ENCODE data around the gene EXT2. TPM values are rescaled to one million over a fixed set of nuclear protein-coding genes. Genes with fewer than 3 reads are reported as not detected.

EXT2 gene
- total and polyA plus RNA-seq, 11 donors = 12.6 to 41.9 (median 31.9) TPM

DNA sequence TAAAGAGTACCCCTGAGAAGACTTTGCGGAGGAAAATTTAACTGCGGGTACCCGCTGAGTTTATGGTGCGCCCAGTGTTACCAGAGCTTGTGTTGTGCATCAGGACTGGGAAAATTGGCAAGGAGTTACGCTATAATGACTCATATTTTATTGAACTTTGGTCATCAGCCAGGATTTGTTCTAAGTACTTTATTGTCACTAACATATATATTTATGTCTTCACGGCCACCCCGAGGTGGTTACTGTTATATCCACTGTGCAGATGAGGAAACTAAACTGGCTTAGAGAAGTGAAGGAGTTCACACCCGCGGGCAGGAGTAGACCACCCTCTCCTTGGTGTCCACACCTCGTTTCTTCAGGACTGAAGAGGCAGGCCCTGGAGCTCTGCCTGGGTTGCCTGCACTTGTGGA, 28.7 kb upstream of the EXT2 start:
- WGBS, 4 donors = 20 to 58% (median 50%) methylated on average over 10 of the region's 10 CpGs
- Histone ChIP-seq H3K27ac (peak overlapping the region; percentile 53 to 94 (median 90)), H3K27me3 (no peaks in the 10 kb centered on the region), H3K4me3 (peak overlapping the region; percentile 22 to 92 (median 72)), H3K4me1 (peaks cover 0 to 18% (median 10%) of the 10 kb centered on the region in 12 donors), H3K9me3 (no peaks in the 10 kb centered on the region), H3K36me3 (peaks cover 0 to 22% (median 7%) of the 10 kb centered on the region in 9 donors)
- peak in 1 of 5 donors; percentile 30 for DNase-seq
- TF ChIP-seq POLR2A (IDR thresholded peaks at IDR 0.05) = no peak
- intact Hi-C loops (cut with DNase I) = no loop called here
- peak in 2 of 4 donors; percentile 6 to 38 for ATAC-seq

DNA sequence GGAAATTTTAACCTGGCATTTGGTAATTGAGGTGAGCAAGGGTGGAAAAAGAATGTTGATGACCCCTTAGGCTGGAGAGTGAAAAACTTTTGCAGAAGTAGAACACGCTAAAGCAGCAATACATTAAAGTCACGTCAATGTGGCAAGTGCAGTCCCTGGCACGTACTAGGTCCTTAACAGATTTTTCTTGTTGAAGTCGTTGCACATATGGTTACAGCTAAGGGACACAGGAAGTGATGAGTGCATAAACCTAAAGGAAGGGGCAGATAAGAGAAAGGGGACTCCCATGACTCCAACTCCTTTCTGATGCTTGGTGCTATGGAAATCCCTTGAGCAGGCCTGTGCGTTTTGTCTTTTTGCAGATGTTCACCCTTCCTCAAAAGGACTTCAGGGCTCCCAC, 28.2 kb upstream of the EXT2 start:
- peaks cover 0 to 27% (median 10%) of the 10 kb centered on the region in 9 donors for H3K36me3 ChIP-seq
- WGBS, 4 donors = 61 to 73% (median 68%) methylated on average over 5 of the region's 5 CpGs
- no peaks in the 10 kb centered on the region for H3K27me3 ChIP-seq
- ATAC-seq (no peak), DNase-seq (no peak)
- TF ChIP-seq, protein P1, sequence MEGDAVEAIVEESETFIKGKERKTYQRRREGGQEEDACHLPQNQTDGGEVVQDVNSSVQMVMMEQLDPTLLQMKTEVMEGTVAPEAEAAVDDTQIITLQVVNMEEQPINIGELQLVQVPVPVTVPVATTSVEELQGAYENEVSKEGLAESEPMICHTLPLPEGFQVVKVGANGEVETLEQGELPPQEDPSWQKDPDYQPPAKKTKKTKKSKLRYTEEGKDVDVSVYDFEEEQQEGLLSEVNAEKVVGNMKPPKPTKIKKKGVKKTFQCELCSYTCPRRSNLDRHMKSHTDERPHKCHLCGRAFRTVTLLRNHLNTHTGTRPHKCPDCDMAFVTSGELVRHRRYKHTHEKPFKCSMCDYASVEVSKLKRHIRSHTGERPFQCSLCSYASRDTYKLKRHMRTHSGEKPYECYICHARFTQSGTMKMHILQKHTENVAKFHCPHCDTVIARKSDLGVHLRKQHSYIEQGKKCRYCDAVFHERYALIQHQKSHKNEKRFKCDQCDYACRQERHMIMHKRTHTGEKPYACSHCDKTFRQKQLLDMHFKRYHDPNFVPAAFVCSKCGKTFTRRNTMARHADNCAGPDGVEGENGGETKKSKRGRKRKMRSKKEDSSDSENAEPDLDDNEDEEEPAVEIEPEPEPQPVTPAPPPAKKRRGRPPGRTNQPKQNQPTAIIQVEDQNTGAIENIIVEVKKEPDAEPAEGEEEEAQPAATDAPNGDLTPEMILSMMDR (IDR thresholded peaks at IDR 0.05) = no peak
- TF ChIP-seq POLR2A (IDR thresholded peaks at IDR 0.05) = no peak
- H3K4me3 ChIP-seq = peak overlapping the region in 7 of 12 donors; percentile 60 to 77 (median 73)
- H3K4me1 ChIP-seq = peaks cover 0 to 18% (median 10%) of the 10 kb centered on the region in 12 donors
- peak overlapping the region in 2 of 12 donors; percentile 91 to 94 for H3K27ac ChIP-seq
- intact Hi-C loops (cut with DNase I) = no loop called here
- no peaks in the 10 kb centered on the region for H3K9me3 ChIP-seq

DNA sequence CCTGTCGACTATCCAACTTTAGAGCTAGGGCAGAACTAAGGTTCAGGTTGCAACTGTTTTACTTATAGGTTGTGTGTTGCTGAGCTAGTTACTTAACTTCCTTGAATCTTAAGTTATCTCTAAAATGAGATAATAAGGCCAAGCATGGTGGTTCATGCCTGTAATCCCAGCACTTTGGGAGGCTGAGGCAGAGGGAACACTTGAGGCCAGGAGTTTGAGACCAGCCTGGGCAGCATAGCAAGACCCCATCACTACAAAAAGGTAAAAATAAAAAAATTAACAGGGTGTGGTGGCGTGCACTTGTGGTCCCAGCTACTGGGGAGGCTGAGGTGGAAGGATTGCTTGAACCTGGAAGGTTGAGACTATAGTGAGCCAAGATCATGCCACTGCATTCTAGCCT, 27.3 kb upstream of the EXT2 start:
- intact Hi-C loops (cut with DNase I) = no loop called here

DNA sequence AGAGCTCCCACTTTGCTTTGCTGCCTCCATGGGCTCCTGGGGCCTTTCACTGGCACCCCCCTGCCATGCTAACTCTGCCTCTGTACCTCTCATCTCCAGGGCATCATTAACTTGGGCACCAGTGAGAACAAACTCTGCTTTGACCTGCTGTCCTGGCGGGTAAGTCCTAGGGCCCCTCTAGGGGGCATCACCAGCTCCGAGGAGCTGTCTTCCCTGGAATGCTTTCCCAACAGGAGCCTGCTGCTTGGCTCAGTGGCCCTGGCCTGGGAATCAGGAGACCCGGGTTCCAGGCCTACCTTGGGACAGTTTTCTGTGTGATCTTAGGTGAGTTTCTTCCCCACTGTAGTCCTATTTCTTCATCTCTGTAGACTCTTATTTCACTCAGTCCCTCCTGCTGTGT, 24.3 kb upstream of the EXT2 start:
- 87 to 91% (median 89%) methylated on average over 3 of the region's 3 CpGs for WGBS, 4 donors
- Histone ChIP-seq H3K4me3 (no peak overlapping the region), H3K36me3 (peaks cover 0 to 60% (median 33%) of the 10 kb centered on the region in 9 donors), H3K9me3 (no peaks in the 10 kb centered on the region), H3K27ac (no peak overlapping the region), H3K27me3 (no peaks in the 10 kb centered on the region), H3K4me1 (peaks cover 0 to 15% (median 9%) of the 10 kb centered on the region in 12 donors)
- DNase-seq (no peak), ATAC-seq (no peak)
- TF ChIP-seq POLR2A (IDR thresholded peaks at IDR 0.05) = no peak
- intact Hi-C loops (cut with DNase I) = no loop called here

More for the DNA sequence above, 27.3 kb upstream of the EXT2 start:
- Histone ChIP-seq H3K27me3 (no peaks in the 10 kb centered on the region), H3K36me3 (peaks cover 0 to 37% (median 12%) of the 10 kb centered on the region in 9 donors), H3K4me3 (no peak overlapping the region), H3K27ac (no peak overlapping the region), H3K9me3 (no peaks in the 10 kb centered on the region), H3K4me1 (peaks cover 0 to 18% (median 10%) of the 10 kb centered on the region in 12 donors)
- DNase-seq = no peak
- no peak for ATAC-seq
- TF ChIP-seq, protein P1 (IDR thresholded peaks at IDR 0.05) = no peak
- no peak for TF ChIP-seq POLR2A (IDR thresholded peaks at IDR 0.05)
- 98 to 100% (median 99%) methylated on average over 2 of the region's 2 CpGs for WGBS, 4 donors

DNA sequence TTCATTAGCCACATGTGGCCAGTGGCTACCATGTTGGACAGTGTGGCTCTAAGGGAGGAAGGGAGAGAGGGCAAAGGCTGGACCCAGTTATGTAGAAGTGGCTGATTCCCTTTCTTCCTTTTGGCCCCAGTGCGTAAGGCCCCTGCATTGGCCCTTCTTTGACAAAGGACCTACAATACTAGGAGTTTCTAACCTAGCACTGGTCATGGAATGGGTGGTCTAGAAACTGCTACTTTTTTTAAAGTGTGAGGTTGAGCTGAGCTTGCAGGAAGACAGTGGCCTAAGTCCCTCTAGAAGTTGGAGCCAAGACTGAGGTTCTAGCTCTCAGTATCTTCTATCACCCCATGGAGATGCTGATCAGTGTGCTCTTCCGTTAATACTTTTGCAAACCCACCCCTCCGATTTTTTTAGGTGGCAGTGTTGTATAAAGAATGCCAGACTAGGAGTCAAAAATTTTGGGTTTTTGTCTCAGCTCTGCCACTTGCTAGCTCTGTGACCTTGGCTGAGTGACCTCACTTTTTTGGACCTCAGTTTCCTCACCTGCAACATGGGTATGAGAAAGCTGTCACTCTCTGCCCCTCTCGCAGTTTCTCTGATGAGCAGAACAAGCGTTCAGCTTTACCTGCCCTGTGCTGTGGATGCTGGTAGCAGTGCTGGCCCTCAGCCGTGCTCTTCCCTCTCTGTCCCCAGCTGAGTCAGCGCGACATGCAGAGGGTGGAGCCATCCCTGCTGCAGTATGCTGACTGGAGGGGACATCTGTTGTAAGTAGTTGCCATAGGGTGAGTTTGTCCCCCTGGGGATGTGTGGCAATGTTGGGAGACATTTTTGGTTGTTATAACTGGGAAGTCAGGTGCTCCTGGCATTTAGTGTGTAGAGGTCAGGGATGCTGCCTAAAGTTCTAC, 22.5 kb upstream of the EXT2 start:
- DNase-seq (no peak), ATAC-seq (no peak)
- intact Hi-C loops (cut with DNase I) = no loop called here
- WGBS, 4 donors = 93 to 97% (median 96%) methylated on average over 8 of the region's 8 CpGs
- Histone ChIP-seq H3K9me3 (no peaks in the 10 kb centered on the region), H3K4me3 (no peak overlapping the region), H3K27ac (no peak overlapping the region), H3K4me1 (peaks cover 0 to 4% (median 0%) of the 10 kb centered on the region in 12 donors), H3K27me3 (no peaks in the 10 kb centered on the region), H3K36me3 (peaks cover 0 to 73% (median 33%) of the 10 kb centered on the region in 9 donors)
- TF ChIP-seq, protein P1 (IDR thresholded peaks at IDR 0.05) = no peak
- no peak for TF ChIP-seq POLR2A (IDR thresholded peaks at IDR 0.05)
